ENCODE results near the gene BRD2.

The BRD2 gene

GRCh38 chr6:32946893-32947292 lies 21.5 kb upstream of the BRD2 start:
- DNase-seq (ENCODE audit: extremely low spot score): no peak
- ChIA-PET CTCF (interaction anchor here (1.0 to 13.5 kb wide), 16 partner anchors 9 to 215 kb away, joined by 3 to 379 read pairs (median 8); partner anchors contain the start of genes HLA-DMB, PSMB9, TAP1 and TAP2), POLR2A (interaction anchor here (2.1 kb wide), 1 partner anchor 25 kb away, joined by 20 read pairs; no protein-coding TSS in a partner anchor)
- no peak for TF ChIP-seq CTCF (IDR thresholded peaks at IDR 0.05; ENCODE audit: control extremely low read depth, extremely low read depth, low read depth, missing control alignments)

GRCh38 chr6:32947552-32948465 lies 20.6 kb upstream of the BRD2 start:
- POLR2A ChIA-PET: interaction anchor here (1.3 to 2.1 kb wide), 2 partner anchors 14 to 24 kb away, joined by 4 to 20 read pairs; no protein-coding TSS in a partner anchor
- TF ChIP-seq CTCF (IDR thresholded peaks at IDR 0.05; ENCODE audit: control extremely low read depth, extremely low read depth, low read depth, missing control alignments): peak; percentile 82
- CTCF ChIA-PET: interaction anchor here (0.8 to 13.5 kb wide), 21 partner anchors 10 to 214 kb away, joined by 3 to 379 read pairs (median 6); partner anchors contain the start of genes HLA-DMB, PSMB9, TAP1 and TAP2
- no peak for DNase-seq (ENCODE audit: extremely low spot score)

GRCh38 chr6:32949113-32949512 lies 19.3 kb upstream of the BRD2 start:
- TF ChIP-seq CTCF (IDR thresholded peaks at IDR 0.05; ENCODE audit: control extremely low read depth, extremely low read depth, low read depth, missing control alignments): no peak
- no peak for DNase-seq (ENCODE audit: extremely low spot score)
- CTCF ChIA-PET: interaction anchor here (2.4 to 13.5 kb wide), 4 partner anchors 11 to 36 kb away, joined by 15 to 379 read pairs (median 166); partner anchors contain the start of genes BRD2 and HLA-DMB
- POLR2A ChIA-PET: interaction anchor here (3.0 kb wide), 1 partner anchor 8 kb away, joined by 11 read pairs; the partner anchor contains the start of gene HLA-DMB

GRCh38 chr6:32950010-32950409 lies 18.4 kb upstream of the BRD2 start:
- TF ChIP-seq CTCF (IDR thresholded peaks at IDR 0.05; ENCODE audit: control extremely low read depth, extremely low read depth, low read depth, missing control alignments): no peak
- ChIA-PET CTCF (interaction anchor here (0.6 to 13.5 kb wide), 5 partner anchors 12 to 112 kb away, joined by 3 to 379 read pairs (median 13); partner anchors contain the start of genes BRD2, HLA-DMB and TAP2), POLR2A (interaction anchor here (0.9 to 3.0 kb wide), 7 partner anchors 9 to 29 kb away, joined by 3 to 42 read pairs (median 5); partner anchors contain the start of genes BRD2 and HLA-DMB)
- no peak for DNase-seq (ENCODE audit: extremely low spot score)

- ChIA-PET CTCF (interaction anchor here (0.6 to 13.5 kb wide), 6 partner anchors 13 to 112 kb away, joined by 3 to 379 read pairs (median 8); partner anchors contain the start of genes BRD2, HLA-DMB and TAP2), POLR2A (interaction anchor here (0.9 to 3.0 kb wide), 8 partner anchors 9 to 31 kb away, joined by 3 to 42 read pairs (median 6); partner anchors contain the start of genes BRD2 and HLA-DMB)
- TF ChIP-seq CTCF (IDR thresholded peaks at IDR 0.05; ENCODE audit: control extremely low read depth, extremely low read depth, low read depth, missing control alignments): no peak
- no peak for DNase-seq (ENCODE audit: extremely low spot score)
Observed at GRCh38 chr6:32950449-32950848, 17.9 kb upstream of the BRD2 start.
